Endothelial cell of umbilical vein (primary cell): Measurements from ENCODE around the gene RBM44.

Source experiments
- MYC ChIP-seq: IDR thresholded peaks from one replicate; pipeline ENCODE4 v1.6.1; 2011; ENCODE audit warnings: mild to moderate bottlenecking, low read depth, low read length
- POLR2A ChIP-seq: IDR thresholded peaks from 2 replicates; pipeline ENCODE4 v1.6.1; 2012; ENCODE audit warnings: low read depth, mild to moderate bottlenecking, control low read depth, low read length
- TF ChIP-seq, protein P1 (sequence below), 2 donors: IDR thresholded peaks; 1 replicate in 1 of 2; 2 replicates in 1 of 2; pipeline ENCODE4 v1.5.1; 2011; ENCODE audit warnings: low read length in 2 of 2, mild to moderate bottlenecking in 2 of 2, moderate library complexity in 2 of 2, control low read depth in 1 of 2, inconsistent platforms in 1 of 2, low read depth in 1 of 2; ENCODE audit not compliant: insufficient read depth in 1 of 2; ENCODE audit errors: extremely low read depth in 1 of 2

DNA sequence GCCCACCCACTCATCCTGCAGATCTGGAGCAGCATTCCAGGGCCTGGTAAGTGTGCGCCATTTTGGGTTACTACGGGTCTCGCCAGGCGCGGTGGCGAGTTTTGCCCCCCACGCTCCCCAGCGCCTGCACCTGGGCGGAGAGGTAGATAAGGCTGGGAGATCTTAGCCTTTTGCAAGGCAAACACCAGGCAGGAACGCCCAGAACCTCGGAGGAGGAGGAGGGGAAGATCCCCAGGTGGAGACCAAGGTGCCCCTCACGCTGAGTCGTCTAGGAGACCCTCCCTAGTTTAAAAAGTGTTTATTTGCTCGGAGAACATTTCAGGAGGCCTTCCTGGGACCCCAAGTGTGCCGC lies 60.5 kb downstream of the RBM44 start:
- TF ChIP-seq POLR2A: no peak
- TF ChIP-seq, protein P1, sequence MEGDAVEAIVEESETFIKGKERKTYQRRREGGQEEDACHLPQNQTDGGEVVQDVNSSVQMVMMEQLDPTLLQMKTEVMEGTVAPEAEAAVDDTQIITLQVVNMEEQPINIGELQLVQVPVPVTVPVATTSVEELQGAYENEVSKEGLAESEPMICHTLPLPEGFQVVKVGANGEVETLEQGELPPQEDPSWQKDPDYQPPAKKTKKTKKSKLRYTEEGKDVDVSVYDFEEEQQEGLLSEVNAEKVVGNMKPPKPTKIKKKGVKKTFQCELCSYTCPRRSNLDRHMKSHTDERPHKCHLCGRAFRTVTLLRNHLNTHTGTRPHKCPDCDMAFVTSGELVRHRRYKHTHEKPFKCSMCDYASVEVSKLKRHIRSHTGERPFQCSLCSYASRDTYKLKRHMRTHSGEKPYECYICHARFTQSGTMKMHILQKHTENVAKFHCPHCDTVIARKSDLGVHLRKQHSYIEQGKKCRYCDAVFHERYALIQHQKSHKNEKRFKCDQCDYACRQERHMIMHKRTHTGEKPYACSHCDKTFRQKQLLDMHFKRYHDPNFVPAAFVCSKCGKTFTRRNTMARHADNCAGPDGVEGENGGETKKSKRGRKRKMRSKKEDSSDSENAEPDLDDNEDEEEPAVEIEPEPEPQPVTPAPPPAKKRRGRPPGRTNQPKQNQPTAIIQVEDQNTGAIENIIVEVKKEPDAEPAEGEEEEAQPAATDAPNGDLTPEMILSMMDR (IDR thresholded peaks at IDR 0.05; ENCODE audit: extremely low read depth in 1 of 2, insufficient read depth in 1 of 2, low read depth in 1 of 2, low read length in 2 of 2): no peak
- TF ChIP-seq MYC: no peak
